Activated CD4-positive, CD25-positive, alpha-beta regulatory T cell treated with anti-CD3 and anti-CD28 coated beads, Interleukin-2, amount 50 U/mL, for 72 hours (primary cell): ENCODE results near the gene RNF123.

Source experiments
- DNase-seq: peaks from one replicate; pipeline ENCODE4 v3.0.0; 2021

RNF123 gene

GRCh38 chr3:49705390-49705960 is 16.1 kb downstream of the RNF123 start:
- DNase-seq, result no peak

GRCh38 chr3:49706456-49707112 is 17.2 kb downstream of the RNF123 start:
- no peak for DNase-seq

GRCh38 chr3:49707113-49707480 is 17.7 kb downstream of the RNF123 start:
- DNase-seq, result no peak

GRCh38 chr3:49709852-49710251 is 20.5 kb downstream of the RNF123 start:
- DNase-seq, result no peak

- DNase-seq, result no peak
These were observed 22.1 kb downstream of the RNF123 start for GRCh38 chr3:49711489-49711888.

- DNase-seq, result no peak
These were observed 22.8 kb downstream of the RNF123 start for GRCh38 chr3:49712166-49712565.

GRCh38 chr3:49712631-49713317 is 23.4 kb downstream of the RNF123 start:
- DNase-seq, result no peak

GRCh38 chr3:49713336-49714105 is 24.2 kb downstream of the RNF123 start:
- DNase-seq, result no peak

GRCh38 chr3:49714728-49715550 is 25.6 kb downstream of the RNF123 start:
- DNase-seq, result no peak

GRCh38 chr3:49715611-49716121 is 26.3 kb downstream of the RNF123 start:
- no peak for DNase-seq

- peak; percentile 27 for DNase-seq
These were observed 26.8 kb downstream of the RNF123 start for GRCh38 chr3:49716169-49716568.

GRCh38 chr3:49716691-49717210 is 27.4 kb downstream of the RNF123 start:
- DNase-seq, result peak; percentile 21

GRCh38 chr3:49717211-49717958 is 28.0 kb downstream of the RNF123 start:
- DNase-seq, result peak; percentile 24

GRCh38 chr3:49717959-49718857 is 28.9 kb downstream of the RNF123 start:
- peak; percentile 31 for DNase-seq

GRCh38 chr3:49718858-49719213 is 29.5 kb downstream of the RNF123 start:
- no peak for DNase-seq

GRCh38 chr3:49719214-49719884 is 30.0 kb downstream of the RNF123 start, which contains the start of gene AMIGO3:
Gene AMIGO3 (minus strand): TSS chr3:49719684. CDS start chr3:49719465, 219 bp downstream.
- DNase-seq, result peak; percentile 87

GRCh38 chr3:49720855-49721595 is 31.7 kb downstream of the RNF123 start:
- DNase-seq, result no peak

- no peak for DNase-seq
These were observed 32.2 kb downstream of the RNF123 start for GRCh38 chr3:49721596-49721895.
